Adrenal gland (tissue), 5 donors: ENCODE measurements around the gene XYLT2.

Experiments
- CTCF ChIP-seq, 6 experiments: fragments of 450-650 bp in 4 of 6; fragments of 200-600 bp in 2 of 6; sonication (generic) in 1 of 6; IDR thresholded peaks; 1 replicate in 5 of 6; 2 replicates in 1 of 6; pipeline versions ENCODE4 v1.5.1 to v1.8.0; 2016 to 2021; ENCODE audit warnings: antibody characterized with exemption in 6 of 6, mild to moderate bottlenecking in 2 of 6, moderate library complexity in 1 of 6
- POLR2A ChIP-seq, 2 donors: fragments of 450-650 bp; IDR thresholded peaks; one replicate each; pipeline ENCODE4 v1.6.1; 2017; ENCODE audit warnings: antibody characterized with exemption in 2 of 2, mild to moderate bottlenecking in 2 of 2, moderate library complexity in 1 of 2
- donor health status: DM: no; HTN: no; CAD: no.

DNA sequence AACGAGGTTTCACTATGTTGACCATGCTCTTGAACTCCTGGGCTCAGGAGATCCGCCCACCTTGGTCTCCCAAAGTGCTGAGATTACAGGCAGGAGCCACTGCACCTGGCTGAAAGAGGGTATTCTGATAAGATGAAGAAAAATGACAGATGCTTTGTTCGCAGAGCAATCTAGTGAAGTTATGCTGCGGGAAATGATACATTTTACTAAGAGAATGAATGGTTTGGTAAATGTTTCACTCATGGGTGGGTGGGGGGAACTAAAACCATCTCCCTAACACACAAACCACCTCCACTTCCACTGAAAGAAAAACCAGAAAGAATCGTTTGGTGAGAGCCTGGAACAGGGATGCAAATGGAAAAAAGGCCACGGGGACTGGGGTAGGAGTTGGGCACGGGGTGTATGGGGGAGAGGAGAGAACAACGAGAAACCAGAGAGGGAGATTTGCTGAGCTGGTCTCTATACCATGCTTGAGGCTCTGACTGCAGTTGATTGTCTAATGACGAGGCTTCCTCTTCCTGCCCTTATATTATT is 19.0 kb upstream of the XYLT2 start:
- TF ChIP-seq CTCF (IDR thresholded peaks at IDR 0.05) (no peak), POLR2A (IDR thresholded peaks at IDR 0.05) (no peak)
